H1 (cell line): ENCODE measurements around the gene PPP1R27. TPM values are rescaled to one million over a fixed set of nuclear protein-coding genes. Genes with fewer than 3 reads are reported as not detected.

ENCODE experiments used
- MAFK ChIP-seq: IDR thresholded peaks from 2 replicates; pipeline ENCODE4 v1.6.1; 2012; ENCODE audit warnings: low read depth, mild to moderate bottlenecking, improper control_type of control experiment, low read length
- SP2 ChIP-seq: IDR thresholded peaks from 2 replicates; pipeline ENCODE4 v1.6.1; 2012; ENCODE audit warnings: mild to moderate bottlenecking, low read length, inconsistent platforms
- polyA plus RNA-seq, 7 experiments: library from polyadenylated mRNA; depleted of rRNA in 3 of 7; stranded (reverse) in 5 of 7; unstranded in 2 of 7; fragments of >200 nt in 5 of 7; fragments of 200-250 nt in 2 of 7; gene quantifications; 1 replicate in 5 of 7; 2 replicates in 1 of 7; 4 replicates in 1 of 7; pipeline versions ENCODE4 v1.2.1 to v1.2.3, GENCODE V29; 2011 to 2013; ENCODE audit warnings: missing spikeins in 2 of 7, mixed read lengths in 2 of 7
- total RNA-seq: library from RNA; stranded (reverse); fragmentation: NEBNext Ultra II Directional; extraction: Animal tissue kit (Norgen Biotek cat#: 25700); gene quantifications from 2 replicates; pipeline ENCODE4 v1.2.1, GENCODE V29; 2021

PPP1R27 gene
- total and polyA plus RNA-seq, 2 of the 8 experiments (the other 6 are each of a cell fraction or from before 2014, with no cell fraction given): 0.27 TPM; not detected in 1

- no peak for TF ChIP-seq SP2
- no peak for TF ChIP-seq MAFK
Measured at GRCh38 chr17:81801327-81801726, 33.5 kb downstream of the PPP1R27 start (continued).
